ENCODE data around the gene ADA.
"Not testable (repeated sequence)": the region's sequence is repeated elsewhere in the genome, so short reads cannot be mapped to it uniquely, and the experiment has no call there.

The ADA gene

GRCh38 chr20:44678990-44679611, 27.6 kb upstream of the ADA start:
- DNase-seq (ENCODE audit: low spot score), result no peak

- no peak for DNase-seq (ENCODE audit: low spot score)
Measured at GRCh38 chr20:44678242-44678641, 26.7 kb upstream of the ADA start.

GRCh38 chr20:44672318-44672902, 20.9 kb upstream of the ADA start:
- DNase-seq (ENCODE audit: low spot score), result not testable (repeated sequence)

GRCh38 chr20:44671541-44671940, 20.0 kb upstream of the ADA start:
- peak; percentile 58 for DNase-seq (ENCODE audit: low spot score)

- not testable (repeated sequence) for DNase-seq (ENCODE audit: low spot score)
Measured at GRCh38 chr20:44670851-44671250, 19.4 kb upstream of the ADA start.

- DNase-seq (ENCODE audit: low spot score), result no peak
Measured at GRCh38 chr20:44666066-44666465, 14.6 kb upstream of the ADA start.

GRCh38 chr20:44664131-44664530, 12.6 kb upstream of the ADA start:
- DNase-seq (ENCODE audit: low spot score), result no peak

- no peak for DNase-seq (ENCODE audit: low spot score)
Measured at GRCh38 chr20:44662261-44662660, 10.8 kb upstream of the ADA start.

- DNase-seq (ENCODE audit: low spot score), result no peak
Measured at GRCh38 chr20:44660581-44660980, 9.1 kb upstream of the ADA start.

GRCh38 chr20:44659931-44660330, 8.4 kb upstream of the ADA start:
- no peak for DNase-seq (ENCODE audit: low spot score)

GRCh38 chr20:44658810-44659209, 7.3 kb upstream of the ADA start:
- no peak for DNase-seq (ENCODE audit: low spot score)

- DNase-seq (ENCODE audit: low spot score), result no peak
Measured at GRCh38 chr20:44657875-44658274, 6.4 kb upstream of the ADA start.

- no peak for DNase-seq (ENCODE audit: low spot score)
Measured at GRCh38 chr20:44656448-44656847, 4.9 kb upstream of the ADA start.

- not testable (repeated sequence) for DNase-seq (ENCODE audit: low spot score)
Measured at GRCh38 chr20:44654210-44654609, 2.7 kb upstream of the ADA start.

GRCh38 chr20:44653546-44653945, 2.0 kb upstream of the ADA start:
- no peak for DNase-seq (ENCODE audit: low spot score)

- no peak for DNase-seq (ENCODE audit: low spot score)
Measured at GRCh38 chr20:44651434-44651683, 140 bp downstream of the ADA start.

GRCh38 chr20:44650771-44651433, 597 bp downstream of the ADA start:
- DNase-seq (ENCODE audit: low spot score), result no peak

GRCh38 chr20:44649976-44650375, 1.5 kb downstream of the ADA start:
- no peak for DNase-seq (ENCODE audit: low spot score)

- DNase-seq (ENCODE audit: low spot score), result no peak
Measured at GRCh38 chr20:44649126-44649525, 2.4 kb downstream of the ADA start.

GRCh38 chr20:44648579-44648978, 2.9 kb downstream of the ADA start:
- no peak for DNase-seq (ENCODE audit: low spot score)

- no peak for DNase-seq (ENCODE audit: low spot score)
Measured at GRCh38 chr20:44648068-44648467, 3.4 kb downstream of the ADA start.

- peak; percentile 73 for DNase-seq (ENCODE audit: low spot score)
Measured at GRCh38 chr20:44646641-44647274, 4.7 kb downstream of the ADA start.

- DNase-seq (ENCODE audit: low spot score), result peak; percentile 57
Measured at GRCh38 chr20:44646023-44646640, 5.4 kb downstream of the ADA start.
